ENCODE measurements around the gene NTN3. TPM values are rescaled to one million over a fixed set of nuclear protein-coding genes. Genes with fewer than 3 reads are reported as not detected.

The NTN3 gene
- total RNA-seq, 1 donor from 2014 or later, result not detected

DNA sequence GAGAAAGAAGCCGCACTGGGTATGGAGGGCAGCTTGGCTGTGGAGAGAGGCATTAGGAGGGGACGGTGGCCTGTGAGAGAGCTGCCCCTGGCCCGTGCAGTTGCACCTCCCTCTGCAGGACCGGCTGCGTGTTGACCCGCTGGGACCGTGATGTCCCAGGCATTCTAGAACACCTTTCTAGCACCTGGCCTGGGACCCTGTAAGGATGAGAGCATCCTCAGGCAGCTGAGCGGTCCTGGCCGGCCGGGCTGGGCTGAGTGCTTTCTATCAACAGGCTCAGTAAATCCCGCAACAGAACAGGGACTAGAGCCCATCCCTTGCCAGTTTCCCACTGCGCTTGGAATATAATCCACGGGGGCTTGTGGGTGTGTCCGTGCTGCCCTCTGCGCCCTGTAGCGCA lies 18.5 kb downstream of the NTN3 start:
- no peak overlapping the region for H3K4me3 ChIP-seq
- ATAC-seq (no peak), DNase-seq (no peak)

DNA sequence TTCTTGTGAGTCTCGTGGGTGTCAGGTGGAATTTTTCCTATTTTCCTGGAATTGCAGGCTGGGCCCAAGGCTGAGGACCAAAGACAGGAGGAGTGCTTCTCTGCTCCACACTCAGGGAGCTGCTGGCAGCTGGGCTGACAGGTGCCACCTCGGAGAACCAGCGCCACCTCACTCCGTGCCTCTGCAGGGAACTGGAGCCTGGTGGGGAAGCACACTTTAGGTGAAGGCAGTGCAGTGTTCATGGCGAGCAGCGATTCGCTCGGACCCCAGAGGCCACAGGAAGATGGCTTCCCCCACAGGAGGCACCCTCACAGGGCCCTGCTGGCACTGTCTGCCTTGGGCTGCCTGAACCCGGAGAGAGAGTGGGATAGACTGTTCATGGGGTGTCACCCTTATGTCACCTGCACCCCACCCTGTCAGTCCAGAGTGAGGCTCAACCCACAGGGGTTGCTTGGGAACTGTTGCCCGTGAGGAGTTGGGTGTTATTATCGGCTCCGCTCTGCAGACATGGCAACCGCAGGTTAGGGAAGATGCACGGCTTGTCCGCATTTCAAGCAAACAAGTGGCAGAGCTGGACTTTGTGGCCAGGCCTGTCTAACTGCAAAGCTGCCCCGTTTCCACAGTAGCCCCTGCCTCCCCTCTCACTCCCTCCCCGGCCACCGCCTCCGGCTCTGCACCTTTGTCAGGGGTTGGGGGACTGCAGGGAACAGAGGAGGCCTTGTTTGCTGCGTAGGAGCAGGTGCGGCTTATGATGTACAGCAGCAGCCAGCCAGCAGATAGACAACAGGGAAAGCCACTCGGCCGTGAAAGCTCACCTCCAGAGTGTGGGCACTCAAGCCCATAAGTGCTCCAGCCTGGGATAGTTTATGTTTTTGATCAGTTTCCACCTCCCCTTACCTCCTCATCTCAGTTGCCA lies 19.4 kb downstream of the NTN3 start:
- H3K36me3 ChIP-seq, result peaks cover 3% of the 10 kb centered on the region
- no peak overlapping the region for H3K4me3 ChIP-seq
- ATAC-seq (no peak), DNase-seq (no peak)
- TF ChIP-seq, protein P1, sequence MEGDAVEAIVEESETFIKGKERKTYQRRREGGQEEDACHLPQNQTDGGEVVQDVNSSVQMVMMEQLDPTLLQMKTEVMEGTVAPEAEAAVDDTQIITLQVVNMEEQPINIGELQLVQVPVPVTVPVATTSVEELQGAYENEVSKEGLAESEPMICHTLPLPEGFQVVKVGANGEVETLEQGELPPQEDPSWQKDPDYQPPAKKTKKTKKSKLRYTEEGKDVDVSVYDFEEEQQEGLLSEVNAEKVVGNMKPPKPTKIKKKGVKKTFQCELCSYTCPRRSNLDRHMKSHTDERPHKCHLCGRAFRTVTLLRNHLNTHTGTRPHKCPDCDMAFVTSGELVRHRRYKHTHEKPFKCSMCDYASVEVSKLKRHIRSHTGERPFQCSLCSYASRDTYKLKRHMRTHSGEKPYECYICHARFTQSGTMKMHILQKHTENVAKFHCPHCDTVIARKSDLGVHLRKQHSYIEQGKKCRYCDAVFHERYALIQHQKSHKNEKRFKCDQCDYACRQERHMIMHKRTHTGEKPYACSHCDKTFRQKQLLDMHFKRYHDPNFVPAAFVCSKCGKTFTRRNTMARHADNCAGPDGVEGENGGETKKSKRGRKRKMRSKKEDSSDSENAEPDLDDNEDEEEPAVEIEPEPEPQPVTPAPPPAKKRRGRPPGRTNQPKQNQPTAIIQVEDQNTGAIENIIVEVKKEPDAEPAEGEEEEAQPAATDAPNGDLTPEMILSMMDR (IDR thresholded peaks at IDR 0.05), result no peak
- H3K27ac ChIP-seq, result no peak overlapping the region
- no peaks in the 10 kb centered on the region for H3K27me3 ChIP-seq
- peaks cover 18% of the 10 kb centered on the region for H3K4me1 ChIP-seq
- no peaks in the 10 kb centered on the region for H3K9me3 ChIP-seq
- intact Hi-C loops (cut with DNase I), result loop anchor here (10.0 kb wide), 1 partner anchor 156 kb away; no protein-coding TSS in a partner anchor

More for the DNA sequence above, 18.5 kb downstream of the NTN3 start:
- H3K4me1 ChIP-seq, result peaks cover 27% of the 10 kb centered on the region
- no peaks in the 10 kb centered on the region for H3K27me3 ChIP-seq
- H3K27ac ChIP-seq, result no peak overlapping the region
- TF ChIP-seq, protein P1 (IDR thresholded peaks at IDR 0.05), result no peak
- intact Hi-C loops (cut with DNase I), result no loop called here
- H3K9me3 ChIP-seq, result no peaks in the 10 kb centered on the region
- peaks cover 3% of the 10 kb centered on the region for H3K36me3 ChIP-seq

DNA sequence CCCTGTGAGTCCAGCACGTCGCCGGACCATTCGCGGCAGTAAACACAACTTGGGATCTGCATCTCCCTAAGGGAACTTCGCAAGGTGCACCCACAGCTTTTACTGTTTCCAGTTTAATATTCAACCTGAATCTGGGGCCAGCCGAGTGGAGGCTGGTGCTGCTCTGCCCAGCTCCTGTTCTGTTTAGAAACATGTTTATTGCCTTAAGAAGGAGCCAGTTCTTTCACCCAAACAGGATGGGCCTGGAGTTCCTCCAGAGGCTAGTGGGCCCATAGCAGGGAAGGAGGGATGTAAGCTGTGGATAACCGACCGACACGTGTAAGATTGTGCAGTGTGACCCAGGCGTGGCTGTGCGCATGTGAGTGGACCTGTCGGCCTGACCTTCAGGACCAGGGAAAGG lies 21.2 kb downstream of the NTN3 start:
- intact Hi-C loops (cut with DNase I), result loop anchor here (10.0 kb wide), 1 partner anchor 157 kb away; no protein-coding TSS in a partner anchor
- no peak for DNase-seq
- no peaks in the 10 kb centered on the region for H3K9me3 ChIP-seq
- H3K4me3 ChIP-seq, result no peak overlapping the region
- TF ChIP-seq, protein P1 (IDR thresholded peaks at IDR 0.05), result no peak
- no peaks in the 10 kb centered on the region for H3K27me3 ChIP-seq
- H3K4me1 ChIP-seq, result peaks cover 12% of the 10 kb centered on the region
- no peak overlapping the region for H3K27ac ChIP-seq
- no peak for ATAC-seq
- H3K36me3 ChIP-seq, result peaks cover 15% of the 10 kb centered on the region

DNA sequence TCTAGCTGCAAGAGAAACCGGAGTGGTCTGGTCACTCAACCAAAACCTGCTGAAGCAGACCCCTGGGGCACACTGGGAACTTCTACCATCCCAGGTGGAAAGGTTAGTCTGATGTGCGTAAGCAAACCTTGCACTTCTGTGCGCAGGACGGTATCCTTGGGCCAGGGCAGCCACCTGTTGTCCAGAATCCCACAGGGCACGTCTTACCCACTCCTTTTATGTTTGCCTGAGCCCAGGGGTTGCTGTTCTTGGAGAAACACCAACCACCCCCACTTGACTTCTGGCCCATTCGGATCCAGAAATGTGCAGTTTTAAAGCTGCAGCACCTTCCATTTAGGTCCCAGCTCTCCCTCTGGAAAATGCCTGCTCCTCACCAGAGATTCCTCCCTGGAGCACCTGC lies 22.5 kb downstream of the NTN3 start:
- H3K27ac ChIP-seq, result peak overlapping the region; percentile 30
- H3K4me1 ChIP-seq, result peaks cover 25% of the 10 kb centered on the region
- H3K27me3 ChIP-seq, result no peaks in the 10 kb centered on the region
- H3K36me3 ChIP-seq, result peaks cover 15% of the 10 kb centered on the region
- ATAC-seq (peak; percentile 61), DNase-seq (no peak)
- TF ChIP-seq, protein P1 (IDR thresholded peaks at IDR 0.05), result no peak
- H3K9me3 ChIP-seq, result no peaks in the 10 kb centered on the region
- no peak overlapping the region for H3K4me3 ChIP-seq
- intact Hi-C loops (cut with DNase I), result loop anchor here (10.0 kb wide), 1 partner anchor 159 kb away; no protein-coding TSS in a partner anchor

DNA sequence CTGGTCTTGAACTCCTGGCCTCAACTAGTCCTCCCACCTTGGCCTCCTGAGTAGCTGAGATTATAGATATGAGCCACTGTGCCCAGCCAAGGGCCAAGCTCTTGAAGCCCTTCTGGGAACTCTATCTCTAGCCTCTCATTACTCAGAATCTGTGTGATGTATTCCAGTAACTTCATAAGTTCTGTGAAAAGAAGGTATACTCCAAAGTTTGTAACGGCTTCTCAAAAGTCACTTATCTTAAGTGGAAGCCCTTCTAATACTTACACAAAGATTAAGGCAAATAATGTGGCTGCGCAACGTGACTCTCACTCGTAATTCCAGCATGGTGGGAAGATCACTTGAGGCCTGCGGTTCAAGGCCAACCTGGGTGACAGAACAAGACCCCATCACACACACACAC lies 23.5 kb downstream of the NTN3 start:
- Histone ChIP-seq H3K27ac (peak overlapping the region; percentile 30), H3K36me3 (peaks cover 15% of the 10 kb centered on the region), H3K27me3 (no peaks in the 10 kb centered on the region), H3K9me3 (no peaks in the 10 kb centered on the region), H3K4me1 (peaks cover 27% of the 10 kb centered on the region), H3K4me3 (no peak overlapping the region)
- TF ChIP-seq, protein P1 (IDR thresholded peaks at IDR 0.05), result no peak
- intact Hi-C loops (cut with DNase I), result loop anchor here (10.0 kb wide), 1 partner anchor 160 kb away; no protein-coding TSS in a partner anchor
- DNase-seq (no peak), ATAC-seq (peak; percentile 50)
